Measurements from ENCODE around the gene NPSR1.

Gene NPSR1

DNA sequence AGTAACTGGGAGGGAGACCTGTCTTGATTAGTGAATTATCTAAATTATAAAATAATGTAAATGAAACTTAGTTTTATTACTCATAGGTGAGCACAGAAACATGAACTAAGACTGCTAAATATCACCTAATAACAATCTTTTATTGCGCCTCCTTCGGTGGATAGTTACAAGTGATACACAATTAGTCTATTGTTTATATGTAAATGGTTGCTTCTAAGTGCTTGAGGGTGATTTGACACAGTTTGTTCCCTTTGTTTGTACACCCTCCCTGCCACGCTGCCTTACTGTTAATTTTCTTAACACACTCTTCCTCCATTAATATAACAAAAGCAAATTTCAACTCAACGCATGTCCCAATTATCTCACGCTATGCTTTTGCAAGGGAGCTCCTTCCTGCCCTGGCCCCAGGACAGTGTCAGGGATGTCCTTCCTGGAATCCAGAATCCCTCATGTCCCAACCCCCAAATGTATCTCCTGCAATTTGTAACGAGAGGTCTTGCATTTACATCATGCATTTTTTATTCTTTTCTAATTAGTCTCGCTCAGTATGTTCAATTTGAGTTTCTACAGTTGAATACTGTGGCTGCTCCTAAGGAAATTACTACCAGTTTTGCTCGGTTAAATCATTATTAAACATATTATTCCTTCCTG lies 4.2 kb downstream of the NPSR1 start:
- H3K36me3 ChIP-seq (ENCODE audit: control insufficient read depth, insufficient read depth, low read length, severe bottlenecking) = no peaks in the 10 kb centered on the region
- no peak overlapping the region for H3K4me3 ChIP-seq (ENCODE audit: low read length)
- no peaks in the 10 kb centered on the region for H3K4me1 ChIP-seq (ENCODE audit: control insufficient read depth, insufficient read depth, low read length)
- DNase-seq (ENCODE audit: low read depth) = no peak
- peaks cover 13% of the 10 kb centered on the region for H3K27me3 ChIP-seq (replicated peaks; ENCODE audit: control insufficient read depth, insufficient read depth, low read length)
- no peaks in the 10 kb centered on the region for H3K9me3 ChIP-seq (ENCODE audit: control insufficient read depth, low read length)
- no peak overlapping the region for H3K9ac ChIP-seq (ENCODE audit: low read length)

GRCh38 chr7:34664755-34665154 lies 6.7 kb downstream of the NPSR1 start:
- Histone ChIP-seq H3K9me3 (ENCODE audit: control insufficient read depth, low read length) (no peaks in the 10 kb centered on the region), H3K9ac (ENCODE audit: low read length) (no peak overlapping the region), H3K4me3 (ENCODE audit: low read length) (no peak overlapping the region), H3K36me3 (ENCODE audit: control insufficient read depth, insufficient read depth, low read length, severe bottlenecking) (no peaks in the 10 kb centered on the region), H3K4me1 (ENCODE audit: control insufficient read depth, insufficient read depth, low read length) (no peaks in the 10 kb centered on the region), H3K27me3 (replicated peaks; ENCODE audit: control insufficient read depth, insufficient read depth, low read length) (peaks cover 6% of the 10 kb centered on the region)
- no peak for DNase-seq (ENCODE audit: low read depth)

DNA sequence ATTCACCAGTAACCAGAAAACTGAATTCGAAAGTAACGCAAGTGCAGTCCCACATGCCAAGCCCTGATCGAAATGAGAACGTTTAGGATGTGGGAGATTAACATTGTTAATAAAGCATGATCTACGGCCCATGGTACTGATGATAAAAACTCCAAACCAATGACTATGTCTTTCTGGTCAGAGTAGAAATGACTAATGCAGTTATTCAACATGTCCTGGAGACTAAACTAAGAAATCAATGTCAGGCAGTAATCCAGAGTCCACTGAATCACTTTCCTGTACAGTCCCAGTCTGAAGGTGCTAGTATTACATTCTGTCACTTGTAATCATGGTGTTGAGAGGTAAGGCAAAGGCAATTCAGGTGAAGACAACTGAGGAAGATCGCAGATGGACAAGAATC lies 14.4 kb downstream of the NPSR1 start:
- Histone ChIP-seq H3K27me3 (replicated peaks; ENCODE audit: control insufficient read depth, insufficient read depth, low read length) (no peaks in the 10 kb centered on the region), H3K36me3 (ENCODE audit: control insufficient read depth, insufficient read depth, low read length, severe bottlenecking) (no peaks in the 10 kb centered on the region), H3K4me1 (ENCODE audit: control insufficient read depth, insufficient read depth, low read length) (no peaks in the 10 kb centered on the region), H3K9ac (ENCODE audit: low read length) (no peak overlapping the region), H3K9me3 (ENCODE audit: control insufficient read depth, low read length) (no peaks in the 10 kb centered on the region), H3K4me3 (ENCODE audit: low read length) (no peak overlapping the region)
- peak; percentile 2 for DNase-seq (ENCODE audit: low read depth)

GRCh38 chr7:34673066-34673465 lies 15.0 kb downstream of the NPSR1 start:
- Histone ChIP-seq H3K9ac (ENCODE audit: low read length) (no peak overlapping the region), H3K4me1 (ENCODE audit: control insufficient read depth, insufficient read depth, low read length) (no peaks in the 10 kb centered on the region), H3K9me3 (ENCODE audit: control insufficient read depth, low read length) (no peaks in the 10 kb centered on the region), H3K4me3 (ENCODE audit: low read length) (no peak overlapping the region), H3K36me3 (ENCODE audit: control insufficient read depth, insufficient read depth, low read length, severe bottlenecking) (no peaks in the 10 kb centered on the region), H3K27me3 (replicated peaks; ENCODE audit: control insufficient read depth, insufficient read depth, low read length) (no peaks in the 10 kb centered on the region)
- no peak for DNase-seq (ENCODE audit: low read depth)

DNA sequence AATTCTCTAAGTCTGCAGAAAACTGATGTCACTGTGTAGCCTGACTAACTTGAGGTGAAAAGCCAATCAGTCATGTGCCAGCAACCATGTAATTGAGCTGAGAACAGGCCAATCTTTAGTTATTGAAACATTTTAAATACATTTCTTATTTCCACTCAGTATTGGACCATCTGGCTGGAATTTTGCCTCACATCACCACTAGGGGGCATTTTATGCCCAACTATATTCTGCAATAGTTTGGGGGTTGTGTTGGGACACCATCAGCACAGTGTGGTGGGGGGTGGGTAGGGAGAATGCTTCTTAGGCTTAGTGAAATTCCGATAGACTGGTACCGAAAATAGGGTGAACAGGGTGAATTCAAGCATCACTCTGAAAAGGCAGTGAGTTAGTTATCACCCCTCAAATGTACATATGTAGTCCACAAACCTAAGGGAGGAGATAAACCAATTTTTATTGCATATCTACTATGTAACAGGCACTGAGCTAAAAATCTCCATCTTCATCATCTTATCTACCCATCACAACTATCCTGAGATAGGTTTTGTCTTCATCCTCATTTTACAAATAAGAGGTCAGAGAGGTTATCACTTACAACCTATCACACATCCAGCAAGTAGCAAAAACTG lies 17.8 kb downstream of the NPSR1 start:
- Histone ChIP-seq H3K4me3 (ENCODE audit: low read length) (no peak overlapping the region), H3K9ac (ENCODE audit: low read length) (no peak overlapping the region), H3K9me3 (ENCODE audit: control insufficient read depth, low read length) (no peaks in the 10 kb centered on the region), H3K4me1 (ENCODE audit: control insufficient read depth, insufficient read depth, low read length) (no peaks in the 10 kb centered on the region), H3K27me3 (replicated peaks; ENCODE audit: control insufficient read depth, insufficient read depth, low read length) (no peaks in the 10 kb centered on the region), H3K36me3 (ENCODE audit: control insufficient read depth, insufficient read depth, low read length, severe bottlenecking) (no peaks in the 10 kb centered on the region)
- DNase-seq (ENCODE audit: low read depth) = peak; percentile 32

GRCh38 chr7:34677491-34677890 lies 19.5 kb downstream of the NPSR1 start:
- Histone ChIP-seq H3K36me3 (ENCODE audit: control insufficient read depth, insufficient read depth, low read length, severe bottlenecking) (no peaks in the 10 kb centered on the region), H3K4me3 (ENCODE audit: low read length) (no peak overlapping the region), H3K9me3 (ENCODE audit: control insufficient read depth, low read length) (no peaks in the 10 kb centered on the region), H3K4me1 (ENCODE audit: control insufficient read depth, insufficient read depth, low read length) (no peaks in the 10 kb centered on the region), H3K27me3 (replicated peaks; ENCODE audit: control insufficient read depth, insufficient read depth, low read length) (no peaks in the 10 kb centered on the region), H3K9ac (ENCODE audit: low read length) (no peak overlapping the region)
- no peak for DNase-seq (ENCODE audit: low read depth)

DNA sequence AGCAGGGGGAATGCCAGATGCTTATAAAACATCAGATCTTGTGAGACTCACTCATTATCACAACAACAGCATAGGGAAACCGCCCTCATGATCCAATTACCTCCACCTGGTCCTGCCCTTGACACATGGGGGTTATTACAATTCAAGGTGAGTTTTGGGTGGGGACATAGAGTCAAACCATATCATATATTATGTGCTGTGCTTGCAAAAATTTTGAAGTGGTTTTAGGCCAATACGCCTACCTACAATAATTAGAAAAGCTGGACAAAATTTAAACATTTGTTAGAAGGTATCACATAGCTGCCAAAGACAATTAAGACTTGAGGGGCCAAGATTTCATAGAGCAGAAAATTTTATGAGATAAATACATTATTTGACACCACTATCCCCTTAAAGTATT lies 29.5 kb downstream of the NPSR1 start:
- Histone ChIP-seq H3K4me3 (ENCODE audit: low read length) (no peak overlapping the region), H3K27me3 (replicated peaks; ENCODE audit: control insufficient read depth, insufficient read depth, low read length) (no peaks in the 10 kb centered on the region), H3K9me3 (ENCODE audit: control insufficient read depth, low read length) (no peaks in the 10 kb centered on the region), H3K9ac (ENCODE audit: low read length) (no peak overlapping the region), H3K36me3 (ENCODE audit: control insufficient read depth, insufficient read depth, low read length, severe bottlenecking) (no peaks in the 10 kb centered on the region), H3K4me1 (ENCODE audit: control insufficient read depth, insufficient read depth, low read length) (no peaks in the 10 kb centered on the region)
- DNase-seq (ENCODE audit: low read depth) = no peak

DNA sequence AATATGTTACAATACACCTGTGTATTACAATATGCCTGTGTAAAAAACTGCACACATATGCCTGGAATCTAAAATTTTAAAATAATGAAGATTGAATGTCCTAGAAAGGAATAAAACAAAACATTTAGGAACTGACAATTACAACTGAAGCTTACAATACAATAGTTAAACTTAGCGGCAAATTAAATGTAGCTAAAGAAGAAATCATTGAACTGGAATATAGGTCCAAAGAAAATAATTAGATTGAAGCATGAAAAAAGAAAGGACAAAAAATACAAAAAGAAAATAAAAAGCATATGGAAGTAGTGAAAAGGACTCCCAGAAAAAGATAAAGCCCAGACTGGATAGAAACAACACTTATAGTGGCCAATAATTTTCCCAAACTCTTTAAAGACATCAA lies 38.4 kb downstream of the NPSR1 start:
- Histone ChIP-seq H3K9me3 (ENCODE audit: control insufficient read depth, low read length) (peaks cover 29% of the 10 kb centered on the region), H3K4me1 (ENCODE audit: control insufficient read depth, insufficient read depth, low read length) (no peaks in the 10 kb centered on the region), H3K36me3 (ENCODE audit: control insufficient read depth, insufficient read depth, low read length, severe bottlenecking) (no peaks in the 10 kb centered on the region), H3K9ac (ENCODE audit: low read length) (no peak overlapping the region), H3K27me3 (replicated peaks; ENCODE audit: control insufficient read depth, insufficient read depth, low read length) (no peaks in the 10 kb centered on the region), H3K4me3 (ENCODE audit: low read length) (no peak overlapping the region)
- no peak for DNase-seq (ENCODE audit: low read depth)

DNA sequence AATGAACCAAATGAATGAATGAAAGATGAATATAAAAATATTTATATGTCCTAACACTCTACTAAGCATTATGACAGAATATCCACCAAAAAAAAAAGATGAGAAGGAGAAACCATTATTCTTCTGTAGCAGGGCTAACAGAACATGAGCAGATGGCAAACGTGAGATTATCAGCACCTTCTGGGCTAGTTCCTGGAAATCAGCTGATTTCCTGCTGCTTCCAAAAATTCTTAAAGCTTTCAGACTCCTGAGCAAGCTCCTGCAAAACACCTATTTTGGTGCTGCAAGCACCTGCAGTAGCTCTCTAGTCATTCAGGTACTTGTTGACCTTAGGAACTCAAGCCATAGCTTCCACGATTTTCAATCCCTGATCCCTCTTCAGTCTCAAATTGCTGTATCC lies 51.8 kb downstream of the NPSR1 start:
- Histone ChIP-seq H3K9me3 (ENCODE audit: control insufficient read depth, low read length) (no peaks in the 10 kb centered on the region), H3K4me3 (ENCODE audit: low read length) (no peak overlapping the region), H3K9ac (ENCODE audit: low read length) (no peak overlapping the region), H3K27me3 (replicated peaks; ENCODE audit: control insufficient read depth, insufficient read depth, low read length) (no peaks in the 10 kb centered on the region), H3K4me1 (ENCODE audit: control insufficient read depth, insufficient read depth, low read length) (no peaks in the 10 kb centered on the region), H3K36me3 (ENCODE audit: control insufficient read depth, insufficient read depth, low read length, severe bottlenecking) (no peaks in the 10 kb centered on the region)
- no peak for DNase-seq (ENCODE audit: low read depth)

GRCh38 chr7:34718867-34719266 lies 60.8 kb downstream of the NPSR1 start:
- Histone ChIP-seq H3K36me3 (ENCODE audit: control insufficient read depth, insufficient read depth, low read length, severe bottlenecking) (no peaks in the 10 kb centered on the region), H3K9ac (ENCODE audit: low read length) (no peak overlapping the region), H3K9me3 (ENCODE audit: control insufficient read depth, low read length) (no peaks in the 10 kb centered on the region), H3K4me1 (ENCODE audit: control insufficient read depth, insufficient read depth, low read length) (no peaks in the 10 kb centered on the region), H3K27me3 (replicated peaks; ENCODE audit: control insufficient read depth, insufficient read depth, low read length) (no peaks in the 10 kb centered on the region), H3K4me3 (ENCODE audit: low read length) (no peak overlapping the region)
- no peak for DNase-seq (ENCODE audit: low read depth)

- H3K4me3 ChIP-seq (ENCODE audit: low read length) = no peak overlapping the region
Measured at GRCh38 chr7:34719636-34720035, 61.6 kb downstream of the NPSR1 start.

GRCh38 chr7:34720289-34720688 lies 62.3 kb downstream of the NPSR1 start:
- H3K9ac ChIP-seq (ENCODE audit: low read length) = no peak overlapping the region
- no peaks in the 10 kb centered on the region for H3K27me3 ChIP-seq (replicated peaks; ENCODE audit: control insufficient read depth, insufficient read depth, low read length)
- H3K4me1 ChIP-seq (ENCODE audit: control insufficient read depth, insufficient read depth, low read length) = no peaks in the 10 kb centered on the region
- H3K36me3 ChIP-seq (ENCODE audit: control insufficient read depth, insufficient read depth, low read length, severe bottlenecking) = no peaks in the 10 kb centered on the region
- no peak for DNase-seq (ENCODE audit: low read depth)
- no peak overlapping the region for H3K4me3 ChIP-seq (ENCODE audit: low read length)
- no peaks in the 10 kb centered on the region for H3K9me3 ChIP-seq (ENCODE audit: control insufficient read depth, low read length)

More at GRCh38 chr7:34719636-34720035, 61.6 kb downstream of the NPSR1 start:
- Histone ChIP-seq H3K9me3 (ENCODE audit: control insufficient read depth, low read length) (no peaks in the 10 kb centered on the region), H3K9ac (ENCODE audit: low read length) (no peak overlapping the region), H3K4me1 (ENCODE audit: control insufficient read depth, insufficient read depth, low read length) (no peaks in the 10 kb centered on the region), H3K36me3 (ENCODE audit: control insufficient read depth, insufficient read depth, low read length, severe bottlenecking) (no peaks in the 10 kb centered on the region), H3K27me3 (replicated peaks; ENCODE audit: control insufficient read depth, insufficient read depth, low read length) (no peaks in the 10 kb centered on the region)
- DNase-seq (ENCODE audit: low read depth) = no peak
